NCI-H2227 treated with DMSO at 0.1 percent for 48 hours (cell line): ENCODE results near the gene RAB10.
"Not testable (repeated sequence)": the region's sequence is repeated elsewhere in the genome, so short reads cannot be mapped to it uniquely, and the experiment has no call there.

Experiments
- DNase-seq: peaks from one replicate; lab custom pipeline; 2025; lab: John Stamatoyannopoulos, UW

The RAB10 gene

GRCh38 chr2:26157580-26157979 is 123.7 kb downstream of the RAB10 start:
- no peak for DNase-seq

- DNase-seq: no peak
Observed at GRCh38 chr2:26161926-26162325, 128.0 kb downstream of the RAB10 start.

- no peak for DNase-seq
Observed at GRCh38 chr2:26162963-26163362, 129.1 kb downstream of the RAB10 start.

GRCh38 chr2:26164231-26164630 is 130.3 kb downstream of the RAB10 start:
- no peak for DNase-seq

- DNase-seq: no peak
Observed at GRCh38 chr2:26164641-26165211, 130.8 kb downstream of the RAB10 start.

GRCh38 chr2:26165403-26165802 is 131.5 kb downstream of the RAB10 start:
- DNase-seq: no peak

- not testable (repeated sequence) for DNase-seq
Observed at GRCh38 chr2:26166541-26166940, 132.7 kb downstream of the RAB10 start.

- no peak for DNase-seq
Observed at GRCh38 chr2:26168785-26169184, 134.9 kb downstream of the RAB10 start.

GRCh38 chr2:26169226-26169625 is 135.3 kb downstream of the RAB10 start:
- DNase-seq: no peak

- DNase-seq: no peak
Observed at GRCh38 chr2:26169681-26170414, 136.0 kb downstream of the RAB10 start.

GRCh38 chr2:26170795-26171194 is 136.9 kb downstream of the RAB10 start:
- DNase-seq: no peak

- no peak for DNase-seq
Observed at GRCh38 chr2:26172189-26172870, 138.4 kb downstream of the RAB10 start.

- no peak for DNase-seq
Observed at GRCh38 chr2:26172871-26173775, 139.2 kb downstream of the RAB10 start, which contains the start of gene GAREM2. TSS of gene GAREM2 (plus strand) at chr2:26173088. CDS start at chr2:26173221, 133 bp downstream.

GRCh38 chr2:26173776-26174482 is 140.0 kb downstream of the RAB10 start:
- DNase-seq: no peak

GRCh38 chr2:26174691-26175465 is 141.0 kb downstream of the RAB10 start:
- DNase-seq: no peak

- no peak for DNase-seq
Observed at GRCh38 chr2:26175466-26176278, 141.8 kb downstream of the RAB10 start.

- no peak for DNase-seq
Observed at GRCh38 chr2:26176279-26176615, 142.4 kb downstream of the RAB10 start.

GRCh38 chr2:26177122-26177521 is 143.2 kb downstream of the RAB10 start:
- no peak for DNase-seq

GRCh38 chr2:26178246-26178645 is 144.4 kb downstream of the RAB10 start:
- no peak for DNase-seq
